OCI-M2 (cell line): ENCODE results near the gene TC2N.
"Not testable (repeated sequence)": the region's sequence is repeated elsewhere in the genome, so short reads cannot be mapped to it uniquely, and the experiment has no call there.

Source experiments
- DNase-seq: peaks from one replicate; lab custom pipeline; 2025; ENCODE audit not compliant: unreplicated experiment; lab: John Stamatoyannopoulos, UW

The TC2N gene

GRCh38 chr14:91867316-91867988 lies at the start of gene TC2N:
TC2N (minus strand) TSS chr14:91867536; CDS start chr14:91813769, 53,767 bp downstream.
- no peak for DNase-seq

GRCh38 chr14:91912035-91912434 lies 44.7 kb upstream of the TC2N start:
- no peak for DNase-seq

- no peak for DNase-seq
These were observed 44.2 kb upstream of the TC2N start for GRCh38 chr14:91911474-91912032.

GRCh38 chr14:91910196-91910595 lies 42.9 kb upstream of the TC2N start:
- DNase-seq: no peak

- no peak for DNase-seq
These were observed 39.0 kb upstream of the TC2N start for GRCh38 chr14:91906374-91906773.

GRCh38 chr14:91904956-91905645 lies 37.8 kb upstream of the TC2N start:
- DNase-seq: no peak

GRCh38 chr14:91904483-91904882 lies 37.1 kb upstream of the TC2N start:
- no peak for DNase-seq

- no peak for DNase-seq
These were observed 35.7 kb upstream of the TC2N start for GRCh38 chr14:91903070-91903469.

- DNase-seq: no peak
These were observed 35.0 kb upstream of the TC2N start for GRCh38 chr14:91902336-91902735.

GRCh38 chr14:91901449-91902226 lies 34.3 kb upstream of the TC2N start:
- no peak for DNase-seq

GRCh38 chr14:91899806-91900205 lies 32.5 kb upstream of the TC2N start:
- no peak for DNase-seq

- no peak for DNase-seq
These were observed 31.9 kb upstream of the TC2N start for GRCh38 chr14:91899213-91899612.

- DNase-seq: no peak
These were observed 31.0 kb upstream of the TC2N start for GRCh38 chr14:91898372-91898771.

GRCh38 chr14:91897716-91898115 lies 30.4 kb upstream of the TC2N start:
- not testable (repeated sequence) for DNase-seq

- no peak for DNase-seq
These were observed 29.9 kb upstream of the TC2N start for GRCh38 chr14:91897106-91897701.

- no peak for DNase-seq
These were observed 29.1 kb upstream of the TC2N start for GRCh38 chr14:91896419-91896818.

- DNase-seq: no peak
These were observed 26.3 kb upstream of the TC2N start for GRCh38 chr14:91893669-91894068.

- no peak for DNase-seq
These were observed 25.7 kb upstream of the TC2N start for GRCh38 chr14:91893007-91893406.

GRCh38 chr14:91891721-91892220 lies 24.4 kb upstream of the TC2N start:
- no peak for DNase-seq

GRCh38 chr14:91891101-91891500 lies 23.8 kb upstream of the TC2N start:
- DNase-seq: no peak

- DNase-seq: no peak
These were observed 23.0 kb upstream of the TC2N start for GRCh38 chr14:91890291-91890749.
